Gastroesophageal sphincter (tissue), 4 donors: ENCODE results near the gene AKT3. TPM values are rescaled to one million over a fixed set of nuclear protein-coding genes. Genes with fewer than 3 reads are reported as not detected.

Source experiments
- ATAC-seq: fragments of 150-250 bp; one replicate; pipeline ENCODE4 v1.9.1; 2016; ENCODE audit warnings: mild to moderate bottlenecking, moderate library complexity
- H3K27ac ChIP-seq, 4 donors: fragments of 200-600 bp; sonication (generic) in 3 of 4; 1 replicate in 3 of 4; 2 replicates in 1 of 4; pipeline ENCODE4 v1.5.1; 2016 to 2019
- H3K27me3 ChIP-seq: fragments of 200-600 bp; sonication (generic); one replicate; pipeline ENCODE4 v1.5.1; 2019
- H3K36me3 ChIP-seq, 2 donors: fragments of 200-600 bp; sonication (generic); one replicate each; pipeline ENCODE4 v1.5.1; 2019; ENCODE audit warnings: control low read depth in 1 of 2
- H3K4me1 ChIP-seq, 3 donors: fragments of 200-600 bp; sonication (generic); 1 replicate in 2 of 3; 2 replicates in 1 of 3; pipeline ENCODE4 v1.5.1; 2016 to 2019; ENCODE audit warnings: control low read depth in 2 of 3
- H3K4me3 ChIP-seq, 2 donors: fragments of 200-600 bp; sonication (generic); one replicate each; pipeline ENCODE4 v1.5.1; 2019; ENCODE audit warnings: mild to moderate bottlenecking in 1 of 2, moderate library complexity in 1 of 2
- H3K9me3 ChIP-seq, 3 donors: fragments of 200-600 bp; sonication (generic); one replicate each; pipeline ENCODE4 v1.5.1; 2017 to 2019; ENCODE audit warnings: control low read depth in 2 of 3
- EP300 ChIP-seq: sonication (generic); formaldehyde crosslinking; IDR thresholded peaks from one replicate; pipeline ENCODE4 v1.6.1; 2017; ENCODE audit warnings: antibody characterized with exemption, mild to moderate bottlenecking
- POLR2A ChIP-seq, 2 donors: fragments of 450-650 bp; IDR thresholded peaks; one replicate each; pipeline ENCODE4 v1.6.1; 2017; ENCODE audit warnings: antibody characterized with exemption in 2 of 2, mild to moderate bottlenecking in 2 of 2, moderate library complexity in 1 of 2
- POLR2AphosphoS5 ChIP-seq: sonication (generic); formaldehyde crosslinking; IDR thresholded peaks from one replicate; pipeline ENCODE4 v1.6.1; 2017; ENCODE audit warnings: antibody characterized with exemption
- WGBS, 2 donors: methylation state at CpG; one replicate each; pipeline ENCODE4 v1.1.5; 2018; ENCODE audit warnings: low coverage in 1 of 2; 5-methylcytosine and 5-hydroxymethylcytosine counted together
- total RNA-seq, 4 donors: library from RNA; depleted of rRNA; stranded (reverse); fragments of >200 nt; gene quantifications; one replicate each; pipeline ENCODE4 v1.1.0, GENCODE V29; 2016
- TF ChIP-seq, protein P1 (sequence below), 4 experiments: fragments of 200-600 bp in 2 of 4; fragments of 450-650 bp in 2 of 4; sonication (generic) in 1 of 4; IDR thresholded peaks; one replicate each; pipeline ENCODE4 v1.5.1; 2017 to 2019; ENCODE audit warnings: antibody characterized with exemption in 4 of 4, mild to moderate bottlenecking in 2 of 4, moderate library complexity in 2 of 4

AKT3 gene
- total RNA-seq, 4 donors from 2014 or later = 72.8 to 102 (median 89.3) TPM

DNA sequence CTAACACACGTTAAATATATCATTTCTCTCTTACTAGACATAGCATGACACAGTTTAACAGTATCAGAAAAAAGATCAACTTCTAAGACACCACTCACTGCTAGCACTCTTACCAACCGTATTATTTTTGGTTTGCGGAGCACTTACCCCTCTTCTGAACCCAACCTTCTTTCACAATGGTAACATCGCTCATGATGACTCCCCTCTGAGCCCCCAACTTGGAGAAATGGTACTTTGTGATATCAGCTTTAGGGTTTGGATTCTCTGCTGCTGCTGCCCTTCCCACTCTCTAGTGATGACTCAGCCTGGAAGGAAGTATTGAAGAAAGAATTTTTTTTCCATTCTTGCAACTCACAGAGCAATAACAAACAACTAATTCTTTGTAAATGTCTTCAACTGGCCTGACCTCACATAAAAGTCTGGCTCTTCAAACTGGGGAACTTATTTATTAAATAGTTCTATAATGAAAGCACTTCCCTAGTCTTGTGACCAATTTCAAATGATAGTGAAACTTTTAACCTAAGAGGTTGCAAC is 7.0 kb downstream of the AKT3 start:
- no peak for TF ChIP-seq POLR2A (IDR thresholded peaks at IDR 0.05)
- TF ChIP-seq POLR2AphosphoS5 = peak; percentile 30
- TF ChIP-seq, protein P1, sequence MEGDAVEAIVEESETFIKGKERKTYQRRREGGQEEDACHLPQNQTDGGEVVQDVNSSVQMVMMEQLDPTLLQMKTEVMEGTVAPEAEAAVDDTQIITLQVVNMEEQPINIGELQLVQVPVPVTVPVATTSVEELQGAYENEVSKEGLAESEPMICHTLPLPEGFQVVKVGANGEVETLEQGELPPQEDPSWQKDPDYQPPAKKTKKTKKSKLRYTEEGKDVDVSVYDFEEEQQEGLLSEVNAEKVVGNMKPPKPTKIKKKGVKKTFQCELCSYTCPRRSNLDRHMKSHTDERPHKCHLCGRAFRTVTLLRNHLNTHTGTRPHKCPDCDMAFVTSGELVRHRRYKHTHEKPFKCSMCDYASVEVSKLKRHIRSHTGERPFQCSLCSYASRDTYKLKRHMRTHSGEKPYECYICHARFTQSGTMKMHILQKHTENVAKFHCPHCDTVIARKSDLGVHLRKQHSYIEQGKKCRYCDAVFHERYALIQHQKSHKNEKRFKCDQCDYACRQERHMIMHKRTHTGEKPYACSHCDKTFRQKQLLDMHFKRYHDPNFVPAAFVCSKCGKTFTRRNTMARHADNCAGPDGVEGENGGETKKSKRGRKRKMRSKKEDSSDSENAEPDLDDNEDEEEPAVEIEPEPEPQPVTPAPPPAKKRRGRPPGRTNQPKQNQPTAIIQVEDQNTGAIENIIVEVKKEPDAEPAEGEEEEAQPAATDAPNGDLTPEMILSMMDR (IDR thresholded peaks at IDR 0.05) = no peak
- no peak for TF ChIP-seq EP300
- Histone ChIP-seq H3K27me3 (no peaks in the 10 kb centered on the region), H3K9me3 (no peaks in the 10 kb centered on the region), H3K4me1 (peaks cover 0 to 75% (median 3%) of the 10 kb centered on the region in 3 donors), H3K27ac (peak overlapping the region in 3 of 4 donors; percentile 6 to 45 (median 45)), H3K4me3 (no peak overlapping the region), H3K36me3 (no peaks in the 10 kb centered on the region)
- peak; percentile 69 for ATAC-seq
- WGBS, 2 donors = 58 to 73% methylated on average over 4 of the region's 4 CpGs

DNA sequence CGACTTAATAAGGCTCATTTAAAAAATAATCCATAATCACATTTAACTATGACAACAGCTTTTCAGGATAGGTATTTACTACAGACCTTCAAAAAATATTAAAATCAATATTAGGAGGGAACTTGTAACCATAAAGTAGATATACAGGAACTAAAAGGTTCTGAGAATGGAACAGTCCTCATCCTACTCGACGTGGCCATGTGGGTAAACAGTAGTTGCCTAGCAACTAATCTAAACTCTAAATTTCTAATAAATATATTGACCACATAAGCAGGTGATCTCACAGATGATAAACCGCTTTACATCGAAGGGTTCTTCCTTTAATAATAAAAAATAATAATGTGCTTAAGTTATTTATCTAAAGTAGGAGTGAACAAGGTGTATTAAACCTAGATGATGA is 7.9 kb downstream of the AKT3 start:
- Histone ChIP-seq H3K4me3 (no peak overlapping the region), H3K36me3 (peaks cover 0 to 3% of the 10 kb centered on the region in 2 donors), H3K9me3 (peaks cover 0 to 6% (median 0%) of the 10 kb centered on the region in 3 donors), H3K4me1 (peaks cover 0 to 66% (median 3%) of the 10 kb centered on the region in 3 donors), H3K27ac (peak overlapping the region in 1 of 4 donors; percentile 36), H3K27me3 (no peaks in the 10 kb centered on the region)
- TF ChIP-seq EP300 = no peak
- no peak for TF ChIP-seq POLR2AphosphoS5
- TF ChIP-seq POLR2A (IDR thresholded peaks at IDR 0.05) = no peak
- TF ChIP-seq, protein P1 (IDR thresholded peaks at IDR 0.05) = no peak
- ATAC-seq = no peak
- 74 to 77% methylated on average over 5 of the region's 5 CpGs for WGBS, 2 donors

DNA sequence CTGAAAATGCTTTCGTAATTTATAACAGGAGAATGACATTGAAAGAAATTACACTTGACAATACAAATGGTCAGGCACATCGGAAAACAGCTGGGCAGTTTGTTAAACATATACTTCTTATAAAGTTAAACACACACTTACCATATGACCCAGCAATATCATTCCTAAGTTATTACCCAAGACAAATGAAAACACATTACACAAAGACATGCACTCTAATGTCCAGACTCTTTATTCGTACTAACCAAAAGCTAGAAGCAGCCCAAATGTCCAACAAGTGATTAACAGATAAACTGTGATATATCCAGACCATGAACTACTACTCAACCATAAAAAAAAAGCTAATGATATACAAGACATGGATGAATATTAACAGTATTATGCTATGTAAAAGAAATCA is 8.5 kb downstream of the AKT3 start:
- H3K4me3 ChIP-seq = no peak overlapping the region
- ATAC-seq = no peak
- TF ChIP-seq EP300 (no peak), POLR2A (IDR thresholded peaks at IDR 0.05) (no peak), POLR2AphosphoS5 (no peak)
- TF ChIP-seq, protein P1 (IDR thresholded peaks at IDR 0.05) = no peak
- H3K4me1 ChIP-seq = peaks cover 0 to 60% (median 3%) of the 10 kb centered on the region in 3 donors
- peak overlapping the region in 1 of 4 donors; percentile 36 for H3K27ac ChIP-seq
- 63 to 67% methylated on average over 3 of the region's 3 CpGs for WGBS, 2 donors
- no peaks in the 10 kb centered on the region for H3K27me3 ChIP-seq
- peaks cover 0 to 10% (median 0%) of the 10 kb centered on the region in 3 donors for H3K9me3 ChIP-seq
- H3K36me3 ChIP-seq = peaks cover 0 to 9% of the 10 kb centered on the region in 2 donors

DNA sequence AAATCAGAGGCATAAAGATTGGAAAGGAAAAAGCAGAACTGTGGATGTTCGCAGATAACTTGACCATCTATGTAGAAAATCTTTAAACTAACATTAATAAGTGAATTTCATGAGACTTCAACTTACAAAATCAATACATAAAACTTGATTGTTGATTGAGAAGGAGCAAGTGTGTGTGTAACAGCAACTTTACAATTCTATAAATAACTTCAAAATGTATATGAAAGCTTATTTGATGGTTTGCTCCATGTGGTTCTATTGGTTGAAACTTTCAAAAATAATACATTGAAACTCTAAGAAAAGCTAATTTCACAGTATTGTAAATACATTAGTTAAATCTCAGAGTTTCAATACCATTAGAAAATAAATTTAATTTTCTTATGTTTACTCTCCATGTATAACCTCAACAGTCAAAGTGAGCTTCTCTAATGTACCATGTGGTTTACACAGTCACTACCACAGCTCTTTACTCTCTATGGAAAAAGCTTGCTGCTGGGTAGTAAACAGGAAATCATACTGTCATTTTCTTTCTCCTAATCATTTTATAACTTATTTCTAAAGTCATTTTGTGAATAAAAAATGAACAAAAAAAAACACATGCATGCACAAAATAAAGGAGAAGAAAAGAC is 12.0 kb downstream of the AKT3 start:
- WGBS, 2 donors = 88 to 100% methylated on average over 1 of the region's 1 CpG
- peaks cover 0 to 19% of the 10 kb centered on the region in 2 donors for H3K36me3 ChIP-seq
- ATAC-seq = no peak
- H3K27me3 ChIP-seq = no peaks in the 10 kb centered on the region
- no peak overlapping the region for H3K27ac ChIP-seq
- H3K9me3 ChIP-seq = peaks cover 0 to 10% (median 0%) of the 10 kb centered on the region in 3 donors
- peaks cover 0 to 36% (median 0%) of the 10 kb centered on the region in 3 donors for H3K4me1 ChIP-seq
- H3K4me3 ChIP-seq = no peak overlapping the region
- TF ChIP-seq POLR2A (IDR thresholded peaks at IDR 0.05) (no peak), POLR2AphosphoS5 (no peak), EP300 (no peak)
- TF ChIP-seq, protein P1 (IDR thresholded peaks at IDR 0.05) = no peak

DNA sequence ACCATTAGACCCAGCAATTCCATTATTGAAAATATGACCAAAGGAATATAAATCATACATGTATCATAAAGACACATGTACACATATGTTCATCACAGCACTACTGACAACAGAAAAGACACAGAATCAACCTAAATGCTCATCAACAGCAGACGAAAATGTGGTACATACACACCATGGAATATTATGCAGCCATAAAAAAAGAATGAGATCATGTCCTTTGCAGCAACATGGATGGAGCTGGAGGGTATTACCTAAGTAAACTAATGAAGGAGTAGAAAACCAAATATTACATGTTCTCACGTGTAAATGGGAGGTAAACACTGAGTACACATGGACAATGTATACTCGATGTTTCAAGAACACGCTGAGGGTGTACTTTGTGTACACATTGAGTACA is 15.9 kb downstream of the AKT3 start:
- Histone ChIP-seq H3K27ac (no peak overlapping the region), H3K4me3 (no peak overlapping the region), H3K9me3 (peaks cover 0 to 10% (median 0%) of the 10 kb centered on the region in 3 donors), H3K4me1 (peaks cover 0 to 29% (median 0%) of the 10 kb centered on the region in 3 donors), H3K36me3 (peaks cover 0 to 19% of the 10 kb centered on the region in 2 donors), H3K27me3 (no peaks in the 10 kb centered on the region)
- 92 to 95% methylated on average over 4 of the region's 4 CpGs for WGBS, 2 donors
- TF ChIP-seq POLR2AphosphoS5 (no peak), EP300 (no peak), POLR2A (IDR thresholded peaks at IDR 0.05) (no peak)
- TF ChIP-seq, protein P1 (IDR thresholded peaks at IDR 0.05) = no peak
- ATAC-seq = no peak
